ENCODE data around the gene MYO3B. TPM values are rescaled to one million over a fixed set of nuclear protein-coding genes. Genes with fewer than 3 reads are reported as not detected.

Gene MYO3B
- total and polyA plus RNA-seq, 12 donors: 0.04 to 0.11 (median 0.06) TPM; not detected in 8

DNA sequence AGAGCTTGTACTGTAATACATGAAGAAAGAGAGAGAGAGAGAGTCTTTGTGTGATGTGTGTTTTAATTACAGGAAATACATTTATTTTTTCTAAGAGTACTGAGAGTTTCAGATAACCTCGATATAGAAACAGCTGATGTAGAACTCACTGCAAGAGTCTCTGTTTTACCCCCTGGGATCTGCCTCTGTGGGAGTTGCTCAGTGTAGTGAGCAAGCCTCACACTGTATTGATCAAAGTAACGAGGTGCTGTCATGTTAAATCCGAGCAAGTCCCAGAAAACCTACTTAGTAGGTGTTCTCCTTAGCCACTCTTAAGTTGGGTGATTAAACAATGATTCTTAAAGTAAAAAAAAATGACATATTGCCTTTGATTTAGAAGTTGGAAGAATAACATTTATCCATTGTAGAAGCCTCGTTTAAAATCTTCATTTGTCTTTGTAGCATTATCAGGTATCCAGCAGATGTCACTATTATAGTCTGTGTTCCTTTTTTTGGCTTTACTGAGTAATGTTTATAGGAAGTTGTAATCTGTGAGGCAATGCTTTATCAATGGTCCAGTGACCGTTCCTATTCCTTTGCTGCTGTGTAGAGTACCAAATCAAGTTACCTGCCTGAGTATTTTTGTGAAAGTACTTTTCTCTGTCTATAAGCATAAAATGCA, 219.0 kb downstream of the MYO3B start:
- WGBS, 4 donors: 12 to 22% (median 21%) methylated on average over 5 of the region's 5 CpGs
- DNase-seq: no peak
- Histone ChIP-seq H3K9me3 (replicated peaks in 1 of 3) (no peaks in the 10 kb centered on the region), H3K27ac (no peak overlapping the region), H3K36me3 (replicated peaks in 1 of 2) (no peaks in the 10 kb centered on the region), H3K27me3 (peaks cover 7% of the 10 kb centered on the region), H3K4me3 (no peak overlapping the region), H3K4me1 (replicated peaks in 1 of 2) (no peaks in the 10 kb centered on the region)
- intact Hi-C loops (cut with DNase I): no loop called here
- TF ChIP-seq POLR2A (IDR thresholded peaks at IDR 0.05): no peak
- TF ChIP-seq, protein P1, sequence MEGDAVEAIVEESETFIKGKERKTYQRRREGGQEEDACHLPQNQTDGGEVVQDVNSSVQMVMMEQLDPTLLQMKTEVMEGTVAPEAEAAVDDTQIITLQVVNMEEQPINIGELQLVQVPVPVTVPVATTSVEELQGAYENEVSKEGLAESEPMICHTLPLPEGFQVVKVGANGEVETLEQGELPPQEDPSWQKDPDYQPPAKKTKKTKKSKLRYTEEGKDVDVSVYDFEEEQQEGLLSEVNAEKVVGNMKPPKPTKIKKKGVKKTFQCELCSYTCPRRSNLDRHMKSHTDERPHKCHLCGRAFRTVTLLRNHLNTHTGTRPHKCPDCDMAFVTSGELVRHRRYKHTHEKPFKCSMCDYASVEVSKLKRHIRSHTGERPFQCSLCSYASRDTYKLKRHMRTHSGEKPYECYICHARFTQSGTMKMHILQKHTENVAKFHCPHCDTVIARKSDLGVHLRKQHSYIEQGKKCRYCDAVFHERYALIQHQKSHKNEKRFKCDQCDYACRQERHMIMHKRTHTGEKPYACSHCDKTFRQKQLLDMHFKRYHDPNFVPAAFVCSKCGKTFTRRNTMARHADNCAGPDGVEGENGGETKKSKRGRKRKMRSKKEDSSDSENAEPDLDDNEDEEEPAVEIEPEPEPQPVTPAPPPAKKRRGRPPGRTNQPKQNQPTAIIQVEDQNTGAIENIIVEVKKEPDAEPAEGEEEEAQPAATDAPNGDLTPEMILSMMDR (IDR thresholded peaks at IDR 0.05): peak; percentile 10 to 43 (median 30)

DNA sequence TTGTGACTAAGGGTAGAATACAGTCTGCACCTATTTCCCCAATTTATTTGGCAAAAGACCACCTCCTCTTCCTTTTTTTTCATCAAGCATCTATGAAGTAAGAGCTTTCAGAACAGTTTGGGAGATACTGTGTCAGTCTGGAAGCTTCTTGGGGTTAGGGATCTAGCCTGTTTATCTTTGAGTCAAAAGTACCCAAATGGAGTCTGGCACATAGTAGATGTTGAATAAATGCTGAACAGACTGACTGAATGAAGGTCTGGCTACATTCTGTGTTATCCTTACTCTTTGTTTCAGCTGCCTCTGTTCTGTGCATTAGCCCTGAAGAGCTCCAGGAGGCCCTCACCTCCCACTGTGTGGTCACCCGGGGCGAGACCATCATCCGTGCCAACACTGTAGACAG, 223.2 kb downstream of the MYO3B start:
- 88 to 97% (median 96%) methylated on average over 3 of the region's 3 CpGs for WGBS, 4 donors
- TF ChIP-seq POLR2A (IDR thresholded peaks at IDR 0.05): no peak
- TF ChIP-seq, protein P1 (IDR thresholded peaks at IDR 0.05): no peak
- Histone ChIP-seq H3K4me3 (no peak overlapping the region), H3K36me3 (replicated peaks in 1 of 2) (no peaks in the 10 kb centered on the region), H3K4me1 (replicated peaks in 1 of 2) (no peaks in the 10 kb centered on the region), H3K27me3 (peaks cover 1% of the 10 kb centered on the region), H3K27ac (no peak overlapping the region), H3K9me3 (replicated peaks in 1 of 3) (no peaks in the 10 kb centered on the region)
- no peak for DNase-seq
- intact Hi-C loops (cut with DNase I): loop anchor here in 1 of 2 donors (10.0 kb wide), 1 partner anchor 414 kb away; the partner anchor contains the start of gene GAD1

DNA sequence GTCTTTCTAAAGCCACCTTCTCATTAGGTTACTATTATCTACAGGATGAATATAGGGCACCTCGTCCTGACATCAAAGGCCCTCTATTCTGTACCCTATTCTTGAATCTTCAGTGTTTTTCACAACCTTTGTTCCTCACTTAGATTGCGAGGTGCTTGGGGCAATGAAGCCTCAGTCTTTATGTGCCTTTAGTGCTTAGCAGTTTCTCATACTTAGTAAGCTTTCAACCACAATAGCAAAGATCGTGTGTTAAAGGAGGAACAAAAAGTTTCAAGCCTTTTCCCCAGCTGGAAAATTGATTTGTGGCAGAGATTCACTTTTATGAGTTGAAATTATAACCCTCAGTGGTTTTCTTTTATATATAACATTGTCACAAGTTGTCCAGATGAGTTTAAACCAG, 226.9 kb downstream of the MYO3B start:
- Histone ChIP-seq H3K27me3 (peaks cover 18% of the 10 kb centered on the region), H3K9me3 (replicated peaks in 1 of 3) (no peaks in the 10 kb centered on the region), H3K4me3 (no peak overlapping the region), H3K4me1 (replicated peaks in 1 of 2) (peaks cover 0 to 5% of the 10 kb centered on the region in 2 donors), H3K36me3 (replicated peaks in 1 of 2) (no peaks in the 10 kb centered on the region), H3K27ac (no peak overlapping the region)
- no peak for DNase-seq
- WGBS, 4 donors: 58 to 83% (median 78%) methylated on average over 3 of the region's 3 CpGs
- intact Hi-C loops (cut with DNase I): loop anchor here (5.0 to 10.0 kb wide), 2 partner anchors 407 to 410 kb away; partner anchors contain the start of gene GAD1 (in 1 of the 2)
- TF ChIP-seq POLR2A (IDR thresholded peaks at IDR 0.05): no peak
- TF ChIP-seq, protein P1 (IDR thresholded peaks at IDR 0.05): no peak

DNA sequence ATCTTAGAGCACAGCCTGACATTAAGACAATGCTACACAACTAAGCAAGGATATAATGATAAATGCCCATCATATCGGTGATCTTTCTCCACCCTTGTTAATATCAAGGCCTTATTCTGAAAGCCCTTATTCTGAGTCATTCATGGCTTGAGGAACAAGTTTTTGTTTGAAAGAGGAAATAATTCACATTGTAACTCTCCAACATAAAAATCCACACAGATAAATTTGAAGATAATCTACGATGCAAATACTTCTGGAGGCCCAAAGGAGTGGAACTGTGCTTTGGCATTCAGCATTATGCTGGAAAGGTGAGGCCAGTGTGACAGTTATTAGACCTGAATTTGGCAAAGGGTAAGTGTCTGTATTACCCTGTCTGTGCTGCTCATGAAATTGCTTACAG, 227.4 kb downstream of the MYO3B start:
- Histone ChIP-seq H3K4me3 (no peak overlapping the region), H3K27me3 (peaks cover 18% of the 10 kb centered on the region), H3K27ac (no peak overlapping the region), H3K4me1 (replicated peaks in 1 of 2) (peaks cover 0 to 5% of the 10 kb centered on the region in 2 donors), H3K36me3 (replicated peaks in 1 of 2) (no peaks in the 10 kb centered on the region), H3K9me3 (replicated peaks in 1 of 3) (no peaks in the 10 kb centered on the region)
- 38 to 49% (median 44%) methylated on average over 2 of the region's 2 CpGs for WGBS, 4 donors
- intact Hi-C loops (cut with DNase I): loop anchor here (5.0 to 10.0 kb wide), 2 partner anchors 407 to 409 kb away; partner anchors contain the start of gene GAD1 (in 1 of the 2)
- TF ChIP-seq, protein P1 (IDR thresholded peaks at IDR 0.05): no peak
- no peak for TF ChIP-seq POLR2A (IDR thresholded peaks at IDR 0.05)
- DNase-seq: no peak
